GM23338 (cell line): ENCODE results near the gene MEAK7. TPM values are rescaled to one million over a fixed set of nuclear protein-coding genes. Genes with fewer than 3 reads are reported as not detected.

Experiments used
- CREB1 ChIP-seq: fragments of 250-450 bp; sonication (Bioruptor Pico); IDR thresholded peaks from 2 replicates; pipeline ENCODE4 v1.5.0; 2020; ENCODE audit warnings: low read depth, mild to moderate bottlenecking, moderate library complexity
- ETS1 ChIP-seq: IDR thresholded peaks from 2 replicates; pipeline ENCODE4 v1.6.1; 2016; ENCODE audit warnings: antibody characterized with exemption
- EZH2 ChIP-seq: fragments of 200-600 bp; sonication (generic); IDR thresholded peaks from one replicate; pipeline ENCODE4 v1.8.0; 2017; ENCODE audit warnings: antibody characterized with exemption, mild to moderate bottlenecking, low read depth; ENCODE audit not compliant: unreplicated experiment
- EZH2phosphoT487 ChIP-seq: fragments of 200-600 bp; sonication (generic); IDR thresholded peaks from one replicate; pipeline ENCODE4 v1.8.1; 2018; ENCODE audit warnings: antibody characterized with exemption; ENCODE audit not compliant: unreplicated experiment
- JUNB ChIP-seq: IDR thresholded peaks from one replicate; pipeline ENCODE4 v1.6.1; 2016; ENCODE audit warnings: antibody characterized with exemption; ENCODE audit not compliant: unreplicated experiment
- NANOG ChIP-seq: IDR thresholded peaks from 2 replicates; pipeline ENCODE4 v1.6.1; 2016; ENCODE audit warnings: antibody characterized with exemption, borderline replicate concordance
- POLR2AphosphoS5 ChIP-seq: IDR thresholded peaks from 2 replicates; pipeline ENCODE4 v1.6.1; 2016; ENCODE audit warnings: antibody characterized with exemption, low read depth
- ZNF331 ChIP-seq: fragments of 250-450 bp; sonication (Bioruptor Pico); IDR thresholded peaks from 2 replicates; pipeline ENCODE4 v1.5.0; 2020; ENCODE audit warnings: low read depth, mild to moderate bottlenecking, moderate library complexity
- ZNF462 ChIP-seq: fragments of 250-450 bp; sonication (Bioruptor Pico); IDR thresholded peaks from 2 replicates; pipeline ENCODE4 v1.5.0; 2020; ENCODE audit warnings: mild to moderate bottlenecking, moderate library complexity
- polyA plus RNA-seq: library from polyadenylated mRNA; unstranded; fragments of >200 nt; fragmentation: Nextera tagmentation; extraction: Ambion mirVana; gene quantifications from 2 replicates; pipeline ENCODE4 v1.2.1, GENCODE V29; 2016
- total RNA-seq: library from RNA; depleted of rRNA; stranded (reverse); fragments of >200 nt; shearing (Covaris generic); gene quantifications from 2 replicates; pipeline ENCODE4 v1.2.3, GENCODE V29; 2014
- TF ChIP-seq, protein P1 (sequence below), 2 experiments: fragments of 200-600 bp in 1 of 2; sonication (generic) in 1 of 2; conservative IDR thresholded peaks; 2 replicates each; pipeline versions ENCODE4 v1.5.1 to v1.6.1; 2016 to 2017; ENCODE audit warnings: antibody characterized with exemption in 2 of 2, low read depth in 2 of 2, mild to moderate bottlenecking in 2 of 2, moderate library complexity in 1 of 2

Gene MEAK7
- total and polyA plus RNA-seq, 2 experiments from 2014 or later: 7.5 to 17.2 TPM

GRCh38 chr16:84479716-84480450 is 24.6 kb downstream of the MEAK7 start (continued):
- no peak for TF ChIP-seq ZNF462
- TF ChIP-seq EZH2: no peak
- no peak for TF ChIP-seq POLR2AphosphoS5
- TF ChIP-seq ETS1: no peak
- TF ChIP-seq EZH2phosphoT487: no peak
- TF ChIP-seq ZNF331 (CRISPR knock-in tag): no peak
- no peak for TF ChIP-seq NANOG
- no peak for TF ChIP-seq JUNB
- TF ChIP-seq CREB1: no peak
- TF ChIP-seq, protein P1, sequence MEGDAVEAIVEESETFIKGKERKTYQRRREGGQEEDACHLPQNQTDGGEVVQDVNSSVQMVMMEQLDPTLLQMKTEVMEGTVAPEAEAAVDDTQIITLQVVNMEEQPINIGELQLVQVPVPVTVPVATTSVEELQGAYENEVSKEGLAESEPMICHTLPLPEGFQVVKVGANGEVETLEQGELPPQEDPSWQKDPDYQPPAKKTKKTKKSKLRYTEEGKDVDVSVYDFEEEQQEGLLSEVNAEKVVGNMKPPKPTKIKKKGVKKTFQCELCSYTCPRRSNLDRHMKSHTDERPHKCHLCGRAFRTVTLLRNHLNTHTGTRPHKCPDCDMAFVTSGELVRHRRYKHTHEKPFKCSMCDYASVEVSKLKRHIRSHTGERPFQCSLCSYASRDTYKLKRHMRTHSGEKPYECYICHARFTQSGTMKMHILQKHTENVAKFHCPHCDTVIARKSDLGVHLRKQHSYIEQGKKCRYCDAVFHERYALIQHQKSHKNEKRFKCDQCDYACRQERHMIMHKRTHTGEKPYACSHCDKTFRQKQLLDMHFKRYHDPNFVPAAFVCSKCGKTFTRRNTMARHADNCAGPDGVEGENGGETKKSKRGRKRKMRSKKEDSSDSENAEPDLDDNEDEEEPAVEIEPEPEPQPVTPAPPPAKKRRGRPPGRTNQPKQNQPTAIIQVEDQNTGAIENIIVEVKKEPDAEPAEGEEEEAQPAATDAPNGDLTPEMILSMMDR (conservative IDR thresholded peaks at IDR 0.05; ENCODE audit: low read depth in 2 of 2): no peak
